ENCODE results near the gene PPARG. TPM values are rescaled to one million over a fixed set of nuclear protein-coding genes. Genes with fewer than 3 reads are reported as not detected.

PPARG gene
- total and polyA plus RNA-seq, 2 experiments from 2014 or later, result 0.45 to 1.2 TPM

- Histone ChIP-seq H3K4me1 (ENCODE audit: low read depth) (peaks cover 4% of the 10 kb centered on the region), H3K36me3 (no peaks in the 10 kb centered on the region), H3K27me3 (no peaks in the 10 kb centered on the region), H3K4me3 (no peak overlapping the region), H3K27ac (no peak overlapping the region), H3K9me3 (ENCODE audit: low read depth) (no peaks in the 10 kb centered on the region)
- peak; percentile 17 to 80 for DNase-seq (ENCODE audit: low read depth in 1 of 2, low spot score in 1 of 2)
- TF ChIP-seq CTCF (IDR thresholded peaks at IDR 0.05; ENCODE audit: low read depth, low read length), result no peak
Observed at GRCh38 chr3:12423918-12424630, 135.2 kb downstream of the PPARG start.

GRCh38 chr3:12424635-12425319 lies 135.9 kb downstream of the PPARG start:
- Histone ChIP-seq H3K9me3 (ENCODE audit: low read depth) (no peaks in the 10 kb centered on the region), H3K27ac (no peak overlapping the region), H3K4me3 (no peak overlapping the region), H3K27me3 (no peaks in the 10 kb centered on the region), H3K4me1 (ENCODE audit: low read depth) (peaks cover 4% of the 10 kb centered on the region), H3K36me3 (no peaks in the 10 kb centered on the region)
- no peak for TF ChIP-seq CTCF (IDR thresholded peaks at IDR 0.05; ENCODE audit: low read depth, low read length)
- DNase-seq (ENCODE audit: low read depth in 1 of 2, low spot score in 1 of 2), result peak in 1 of 2 donors; percentile 62

DNA sequence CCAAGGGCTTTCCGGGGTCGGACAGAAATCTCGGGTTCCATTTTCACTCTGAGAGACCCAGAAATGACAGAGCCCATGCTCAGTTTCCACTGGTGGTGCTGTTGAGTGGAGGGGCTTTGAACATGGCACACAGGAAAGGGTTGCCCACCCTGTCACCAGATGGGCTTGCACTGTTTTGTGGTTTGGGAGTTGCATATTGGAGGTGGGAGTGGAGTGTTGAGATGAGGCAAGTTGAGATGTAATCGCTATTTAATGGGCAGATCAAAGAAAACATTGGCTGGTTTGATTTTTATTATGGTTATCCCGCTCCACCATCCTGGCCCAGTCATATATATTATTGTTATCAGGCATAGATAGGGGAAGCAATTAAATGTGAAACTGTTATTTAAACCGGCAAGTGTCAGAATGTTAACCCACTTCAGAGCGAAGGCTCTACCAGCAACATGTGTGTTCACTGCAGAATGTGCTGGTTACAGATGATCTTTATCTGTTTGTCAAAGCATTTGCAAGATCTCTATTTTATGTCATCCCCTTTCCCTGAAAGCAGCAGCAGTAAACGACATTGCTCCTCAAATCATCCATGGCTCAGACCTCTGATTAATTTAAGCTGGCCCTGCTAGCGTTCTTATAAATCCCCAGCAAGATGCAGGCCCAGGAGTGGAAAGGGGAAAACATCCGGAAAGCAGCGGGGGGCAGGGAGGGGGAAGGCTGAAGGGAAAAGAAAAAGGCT lies 137.1 kb downstream of the PPARG start:
- H3K27me3 ChIP-seq, result no peaks in the 10 kb centered on the region
- peaks cover 4% of the 10 kb centered on the region for H3K4me1 ChIP-seq (ENCODE audit: low read depth)
- H3K4me3 ChIP-seq, result no peak overlapping the region
- no peaks in the 10 kb centered on the region for H3K9me3 ChIP-seq (ENCODE audit: low read depth)
- H3K36me3 ChIP-seq, result no peaks in the 10 kb centered on the region
- DNase-seq (ENCODE audit: low read depth in 1 of 2, low spot score in 1 of 2), result no peak
- H3K27ac ChIP-seq, result no peak overlapping the region
- TF ChIP-seq CTCF (IDR thresholded peaks at IDR 0.05; ENCODE audit: low read depth, low read length), result no peak

DNA sequence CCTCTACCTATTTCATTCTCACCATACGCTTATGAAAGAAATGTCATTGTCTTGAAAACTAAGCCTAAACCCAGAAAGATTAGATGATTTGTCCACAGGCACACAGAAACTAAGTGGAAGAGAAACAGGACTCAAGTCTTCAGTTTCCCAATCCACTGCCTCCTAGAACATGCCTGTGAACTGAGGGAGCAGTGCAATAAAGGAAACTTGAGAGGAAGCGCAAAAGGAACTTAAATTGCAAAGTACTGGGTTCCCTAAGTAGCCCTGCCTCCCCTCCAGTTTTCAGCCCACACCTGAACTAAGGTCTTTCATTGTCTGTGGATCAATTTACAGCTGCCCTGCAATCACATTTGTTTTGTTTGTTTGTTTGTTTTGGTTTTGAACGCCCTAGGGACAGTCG lies 138.7 kb downstream of the PPARG start:
- no peak for TF ChIP-seq CTCF (IDR thresholded peaks at IDR 0.05; ENCODE audit: low read depth, low read length)
- H3K4me3 ChIP-seq, result no peak overlapping the region
- H3K4me1 ChIP-seq (ENCODE audit: low read depth), result peaks cover 4% of the 10 kb centered on the region

DNA sequence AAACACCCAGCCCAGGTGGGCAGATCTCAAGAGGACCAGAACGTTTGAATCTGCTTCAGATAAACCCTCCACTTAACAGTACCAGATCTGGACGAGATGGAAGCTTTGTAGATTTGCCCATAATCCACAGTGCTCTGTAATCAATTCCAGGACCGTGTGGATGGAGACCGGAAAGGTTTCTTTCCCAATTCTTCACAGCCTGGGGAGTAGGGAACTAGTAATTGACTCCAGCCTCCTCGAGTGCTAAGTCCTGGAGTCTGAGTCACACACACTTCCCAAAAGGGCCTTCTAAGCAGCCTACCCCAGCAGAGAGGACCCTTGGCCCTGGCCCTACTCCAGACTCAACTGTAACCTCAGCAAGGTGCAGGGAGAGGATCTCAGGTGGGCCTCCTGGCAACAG lies 139.3 kb downstream of the PPARG start:
- H3K4me3 ChIP-seq, result no peak overlapping the region
- DNase-seq (ENCODE audit: low read depth in 1 of 2, low spot score in 1 of 2), result no peak
- H3K4me1 ChIP-seq (ENCODE audit: low read depth), result peaks cover 4% of the 10 kb centered on the region
- no peak for TF ChIP-seq CTCF (IDR thresholded peaks at IDR 0.05; ENCODE audit: low read depth, low read length)
- no peak overlapping the region for H3K27ac ChIP-seq
- H3K9me3 ChIP-seq (ENCODE audit: low read depth), result no peaks in the 10 kb centered on the region
- no peaks in the 10 kb centered on the region for H3K27me3 ChIP-seq
- H3K36me3 ChIP-seq, result no peaks in the 10 kb centered on the region

More for the DNA sequence above, 138.7 kb downstream of the PPARG start:
- Histone ChIP-seq H3K27me3 (no peaks in the 10 kb centered on the region), H3K27ac (no peak overlapping the region), H3K36me3 (no peaks in the 10 kb centered on the region), H3K9me3 (ENCODE audit: low read depth) (no peaks in the 10 kb centered on the region)
- DNase-seq (ENCODE audit: low read depth in 1 of 2, low spot score in 1 of 2), result no peak
